ENCODE data around the gene PLVAP. TPM values are rescaled to one million over a fixed set of nuclear protein-coding genes. Genes with fewer than 3 reads are reported as not detected.

PLVAP gene
- total RNA-seq, 4 donors from 2014 or later, result 10.5 to 62.7 (median 18.7) TPM

- no peaks in the 10 kb centered on the region for H3K27me3 ChIP-seq
- no peak for DNase-seq
- peaks cover 0 to 7% (median 0%) of the 10 kb centered on the region in 3 donors for H3K36me3 ChIP-seq
- TF ChIP-seq POLR2A (IDR thresholded peaks at IDR 0.05), result no peak
- no peak for TF ChIP-seq CTCF (IDR thresholded peaks at IDR 0.05)
- H3K4me1 ChIP-seq, result peaks cover 0 to 51% (median 9%) of the 10 kb centered on the region in 4 donors
- peak overlapping the region; percentile 53 to 86 (median 74) for H3K4me3 ChIP-seq
- H3K9me3 ChIP-seq, result no peaks in the 10 kb centered on the region
- peak overlapping the region; percentile 18 to 96 (median 93) for H3K27ac ChIP-seq
Measured at GRCh38 chr19:17305216-17305516, 72.0 kb downstream of the PLVAP start.

- TF ChIP-seq POLR2A (IDR thresholded peaks at IDR 0.05) (no peak), CTCF (IDR thresholded peaks at IDR 0.05) (no peak)
Measured at GRCh38 chr19:17304386-17305215, 72.5 kb downstream of the PLVAP start.

GRCh38 chr19:17303940-17304267, 73.2 kb downstream of the PLVAP start:
- Histone ChIP-seq H3K27me3 (no peaks in the 10 kb centered on the region), H3K36me3 (peaks cover 0 to 7% (median 0%) of the 10 kb centered on the region in 3 donors), H3K27ac (peak overlapping the region in 3 of 4 donors; percentile 32 to 91 (median 64)), H3K9me3 (no peaks in the 10 kb centered on the region), H3K4me3 (peak overlapping the region in 2 of 4 donors; percentile 79 to 91), H3K4me1 (peaks cover 0 to 47% (median 7%) of the 10 kb centered on the region in 4 donors)
- no peak for TF ChIP-seq POLR2A (IDR thresholded peaks at IDR 0.05)
- TF ChIP-seq CTCF (IDR thresholded peaks at IDR 0.05), result no peak
- peak in 1 of 3 donors; percentile 45 for DNase-seq

More at GRCh38 chr19:17304386-17305215, 72.5 kb downstream of the PLVAP start:
- Histone ChIP-seq H3K9me3 (no peaks in the 10 kb centered on the region), H3K27ac (peak overlapping the region; percentile 18 to 96 (median 93)), H3K36me3 (peaks cover 0 to 7% (median 0%) of the 10 kb centered on the region in 3 donors), H3K4me3 (no peak overlapping the region), H3K4me1 (peaks cover 0 to 47% (median 7%) of the 10 kb centered on the region in 4 donors), H3K27me3 (no peaks in the 10 kb centered on the region)
- peak in 1 of 3 donors; percentile 38 for DNase-seq

- Histone ChIP-seq H3K27me3 (no peaks in the 10 kb centered on the region), H3K36me3 (peaks cover 0 to 7% (median 0%) of the 10 kb centered on the region in 3 donors), H3K4me1 (peaks cover 0 to 47% (median 7%) of the 10 kb centered on the region in 4 donors), H3K9me3 (no peaks in the 10 kb centered on the region), H3K4me3 (peak within 1 kb of the TSS; percentile 61 to 91 (median 78)), H3K27ac (peak within 1 kb of the TSS; percentile 47 to 91 (median 65))
- no peak for TF ChIP-seq POLR2A (IDR thresholded peaks at IDR 0.05)
- TF ChIP-seq CTCF (IDR thresholded peaks at IDR 0.05), result peak; percentile 47 to 82 (median 71)
- DNase-seq, result peak; percentile 94 to 98 (median 94)
Measured at GRCh38 chr19:17303167-17303939, 73.8 kb downstream of the PLVAP start, which contains the start of gene ABHD8. ABHD8 (minus strand) TSS chr19:17303425; CDS start chr19:17301616, 1,809 bp downstream.

- Histone ChIP-seq H3K36me3 (peaks cover 0 to 7% (median 0%) of the 10 kb centered on the region in 3 donors), H3K4me1 (peaks cover 0 to 43% (median 7%) of the 10 kb centered on the region in 4 donors), H3K9me3 (no peaks in the 10 kb centered on the region), H3K4me3 (peak overlapping the region; percentile 61 to 91 (median 78)), H3K27ac (peak overlapping the region; percentile 47 to 91 (median 65)), H3K27me3 (no peaks in the 10 kb centered on the region)
- TF ChIP-seq POLR2A (IDR thresholded peaks at IDR 0.05), result no peak
- no peak for TF ChIP-seq CTCF (IDR thresholded peaks at IDR 0.05)
- peak in 1 of 3 donors; percentile 20 for DNase-seq
Measured at GRCh38 chr19:17302391-17303166, 74.6 kb downstream of the PLVAP start.

Data from Peyer's patch (tissue), 4 donors.